HG02623 (cell line): ENCODE measurements around the gene IL1R2.

Experiments used
- ATAC-seq: cut with Tn5 transposase; IDR thresholded peaks from one replicate; pipeline ENCODE4 v1.9.1; 2021; ENCODE audit warnings: moderate library complexity; ENCODE audit not compliant: unreplicated experiment

Gene IL1R2

GRCh38 chr2:102034683-102035548, 43.2 kb downstream of the IL1R2 start:
- no peak for ATAC-seq

- ATAC-seq: no peak
These were observed 45.9 kb downstream of the IL1R2 start for GRCh38 chr2:102037681-102038080.

DNA sequence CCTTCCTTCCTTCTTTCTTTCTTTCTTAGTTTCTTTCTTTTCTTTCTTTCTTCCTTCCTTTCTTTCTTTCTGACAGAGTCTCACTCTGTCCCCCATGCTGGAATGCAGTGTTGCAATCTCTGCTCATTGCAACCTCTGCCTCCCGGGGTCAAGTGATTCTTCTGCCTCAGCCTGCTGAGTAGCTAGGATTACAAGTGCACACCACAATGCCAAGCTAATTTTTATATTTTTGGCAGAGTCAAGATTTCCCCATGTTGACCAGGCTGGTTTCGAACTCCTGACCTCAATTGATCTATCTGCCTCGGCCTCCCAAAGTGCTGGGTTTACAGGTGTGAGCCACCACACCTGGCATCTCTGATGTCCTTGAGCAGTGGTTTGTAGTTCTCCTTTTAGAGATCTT, 48.5 kb downstream of the IL1R2 start:
- ATAC-seq: no peak

DNA sequence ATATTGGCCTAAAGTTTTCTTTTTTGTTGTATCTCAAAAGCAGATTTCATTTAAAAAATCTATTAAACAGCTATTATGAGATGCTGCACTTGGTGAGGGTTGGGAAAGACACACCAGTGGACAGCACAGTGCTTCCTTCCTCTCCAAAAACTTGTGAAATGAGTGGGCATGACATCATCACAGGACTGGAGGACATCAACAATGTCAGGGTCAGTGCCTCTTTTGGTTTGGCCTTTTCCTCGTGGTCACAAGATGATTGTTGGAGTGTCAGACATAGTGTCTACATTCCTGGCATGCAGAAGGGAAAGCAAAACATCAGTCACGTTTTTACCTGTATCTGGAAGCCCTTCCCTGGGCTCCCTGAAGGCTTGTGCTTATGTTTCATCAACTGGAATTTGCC, 49.6 kb downstream of the IL1R2 start:
- ATAC-seq: no peak

GRCh38 chr2:102042196-102043081, 50.7 kb downstream of the IL1R2 start:
- no peak for ATAC-seq

DNA sequence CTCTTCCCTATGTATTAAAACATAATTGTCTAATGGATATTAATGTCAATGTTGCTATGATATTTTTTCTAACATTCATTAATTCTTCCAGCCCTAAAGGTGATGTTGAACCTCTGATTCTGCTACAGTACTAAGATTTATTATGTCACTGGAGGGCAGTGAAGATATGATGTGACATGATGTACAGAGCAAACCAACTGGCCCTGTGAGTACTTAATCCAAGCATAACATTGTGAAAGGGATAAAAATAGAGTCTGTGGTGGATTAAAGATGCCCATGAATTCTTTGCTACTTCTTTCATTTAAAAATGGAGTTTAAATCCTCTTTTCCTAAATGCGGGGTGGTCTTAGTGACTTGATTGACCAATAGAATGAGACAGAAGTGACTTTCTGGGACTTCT, 51.8 kb downstream of the IL1R2 start:
- no peak for ATAC-seq

DNA sequence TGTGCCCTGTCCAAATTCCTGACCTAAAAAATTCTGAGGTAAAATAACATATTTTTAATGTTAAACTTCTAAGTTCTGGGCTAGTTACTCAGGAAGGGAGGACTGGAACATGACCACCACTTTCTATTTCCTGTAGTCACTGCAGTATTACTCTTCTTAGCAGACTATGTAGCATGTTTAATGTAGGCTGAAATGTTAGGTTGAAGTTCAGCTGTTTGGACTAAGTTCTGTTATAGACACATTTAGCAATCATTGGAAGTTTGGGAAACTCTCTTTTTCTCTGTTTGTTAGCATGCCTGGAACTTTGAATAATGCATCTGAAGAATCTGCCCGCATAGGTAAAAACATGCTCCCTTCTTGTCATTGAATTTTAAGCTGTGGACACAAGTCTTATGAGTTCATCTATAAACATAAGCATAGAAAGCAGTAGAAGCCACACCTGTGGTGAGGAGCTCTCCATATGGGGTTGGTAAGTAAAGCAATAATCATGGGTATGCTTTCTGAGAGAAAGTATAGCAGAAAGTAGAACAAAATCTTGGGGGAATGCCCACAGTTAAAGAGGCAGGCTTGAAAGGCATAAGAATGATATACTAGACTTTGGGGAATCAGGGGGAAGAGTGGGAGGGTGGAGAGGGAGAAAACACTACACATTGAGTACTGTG, 52.6 kb downstream of the IL1R2 start:
- ATAC-seq: no peak

GRCh38 chr2:102044967-102045489, 53.3 kb downstream of the IL1R2 start:
- no peak for ATAC-seq

- ATAC-seq: no peak
These were observed 53.9 kb downstream of the IL1R2 start for GRCh38 chr2:102045697-102046096.

DNA sequence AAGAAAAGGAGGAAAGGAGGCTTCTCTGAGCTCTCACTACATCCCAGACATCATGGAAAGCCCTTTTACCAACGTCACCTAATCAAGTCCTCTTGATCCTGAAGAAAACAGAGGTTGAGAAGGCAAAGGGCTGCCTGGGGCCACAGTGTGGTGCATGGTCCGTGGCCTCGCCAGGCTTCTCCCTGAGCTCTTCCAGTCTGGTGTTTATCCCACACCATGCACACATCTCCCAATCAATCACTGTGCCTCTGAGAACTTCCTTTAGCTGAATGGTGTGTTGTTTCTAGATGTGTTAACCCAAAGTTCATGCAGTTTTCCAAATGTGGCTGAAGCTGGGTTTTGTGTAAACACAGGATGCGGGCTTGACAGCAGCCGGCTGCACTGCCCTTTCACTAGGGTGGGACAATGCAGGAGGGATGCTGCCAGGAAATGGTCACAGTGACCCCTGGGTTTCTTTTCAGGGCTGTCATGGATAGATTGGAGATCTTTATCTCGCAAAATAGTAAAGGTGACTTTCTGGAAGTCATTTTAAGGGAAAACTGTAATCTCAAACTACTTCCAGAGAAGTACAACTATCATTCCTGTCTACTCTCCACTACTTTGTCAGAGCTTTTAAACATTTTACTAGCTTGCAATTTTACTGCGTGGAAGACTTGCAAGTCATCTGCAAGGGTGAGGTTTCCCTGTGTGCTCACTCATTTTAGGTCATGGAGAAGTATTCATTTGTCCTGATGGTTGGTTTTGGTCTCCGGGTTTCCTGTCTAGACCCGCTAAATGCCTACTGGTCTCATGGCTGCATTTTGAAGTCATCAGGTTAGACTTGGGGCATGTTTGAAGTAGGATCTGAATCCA, 54.6 kb downstream of the IL1R2 start:
- no peak for ATAC-seq

GRCh38 chr2:102048465-102048864, 56.7 kb downstream of the IL1R2 start:
- no peak for ATAC-seq

GRCh38 chr2:102049756-102050443, 58.1 kb downstream of the IL1R2 start:
- no peak for ATAC-seq

DNA sequence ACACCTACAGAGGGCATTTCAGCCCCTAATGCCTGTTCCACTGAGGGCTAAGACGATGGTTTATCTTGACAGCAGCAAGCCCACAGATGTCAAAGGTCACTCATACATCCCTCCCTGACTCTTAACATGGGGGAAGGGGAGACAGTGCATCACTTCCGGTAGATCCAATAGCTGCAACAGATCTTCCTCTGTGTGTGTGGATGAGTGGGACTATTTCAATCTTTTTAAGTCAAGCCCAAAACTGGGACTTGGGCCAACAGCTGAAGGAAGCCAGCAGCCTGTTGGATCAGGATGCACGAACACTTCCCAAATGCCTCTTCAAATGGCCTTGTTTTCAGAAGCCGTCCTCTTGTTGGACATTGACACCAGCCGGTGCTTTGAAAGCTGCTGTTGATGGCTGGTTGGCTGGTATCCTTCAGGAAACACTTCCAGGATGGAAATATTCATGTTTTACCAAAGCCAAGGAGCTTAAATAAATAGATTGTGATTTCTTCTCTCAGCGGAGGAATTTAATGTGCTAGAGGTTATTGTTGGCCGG, 59.2 kb downstream of the IL1R2 start:
- no peak for ATAC-seq

DNA sequence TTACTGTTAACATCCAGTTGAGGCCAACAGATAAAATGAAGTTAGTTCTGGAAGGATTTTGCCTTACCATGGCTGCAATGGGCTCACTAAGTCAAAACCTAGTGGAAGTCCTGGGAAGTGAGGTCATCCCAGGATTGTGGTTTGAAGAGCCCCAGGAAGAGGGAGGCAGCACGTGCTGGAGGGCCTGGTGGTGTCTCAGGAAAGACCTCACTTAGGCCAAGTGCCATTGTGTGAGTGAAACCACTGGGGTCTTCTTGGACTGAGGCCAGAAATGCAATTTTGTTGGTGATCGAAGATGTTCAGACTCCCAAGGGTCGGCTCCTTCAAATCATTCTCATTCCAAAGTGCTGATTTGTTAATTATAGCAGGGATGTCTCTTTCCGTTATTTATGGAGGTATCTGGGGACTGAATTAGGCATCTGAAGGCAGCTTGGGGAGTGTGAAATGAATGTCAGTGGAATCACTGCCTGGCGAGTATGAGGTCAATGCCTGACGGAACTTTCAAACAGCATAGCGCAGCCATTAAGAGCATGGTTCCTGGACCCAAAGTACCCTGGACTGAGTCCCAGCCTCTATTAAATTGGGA, 60.0 kb downstream of the IL1R2 start:
- no peak for ATAC-seq

DNA sequence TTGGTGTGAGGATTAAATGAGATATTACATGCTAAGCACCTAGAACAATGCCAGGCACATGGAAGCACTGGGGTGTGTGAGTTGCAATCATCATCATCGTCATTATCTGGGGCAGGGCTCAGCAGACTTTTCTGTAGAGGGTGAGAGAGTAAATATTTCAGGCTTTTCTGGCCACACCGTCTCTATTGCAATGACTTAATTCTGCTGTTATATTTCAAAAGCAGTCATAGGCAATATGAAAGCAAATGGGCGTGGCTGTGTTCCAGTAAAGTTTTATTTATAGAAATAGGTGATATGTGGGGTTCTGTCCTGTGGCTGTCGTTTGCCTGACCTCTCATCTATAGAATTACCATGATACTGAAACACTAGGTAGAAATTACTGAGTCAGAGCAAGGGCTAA, 60.6 kb downstream of the IL1R2 start:
- no peak for ATAC-seq

- no peak for ATAC-seq
These were observed 61.3 kb downstream of the IL1R2 start for GRCh38 chr2:102053096-102053495.

GRCh38 chr2:102055346-102055990, 63.7 kb downstream of the IL1R2 start:
- no peak for ATAC-seq

- no peak for ATAC-seq
These were observed 64.4 kb downstream of the IL1R2 start for GRCh38 chr2:102056079-102056581.
